Renal pelvis (tissue), 4 donors: Measurements from ENCODE around the gene NCKAP5L. TPM values are rescaled to one million over a fixed set of nuclear protein-coding genes. Genes with fewer than 3 reads are reported as not detected.
"Not testable (repeated sequence)": the region's sequence is repeated elsewhere in the genome, so short reads cannot be mapped to it uniquely, and the experiment has no call there.

Source experiments
- DNase-seq: peaks from one replicate; pipeline ENCODE4 v3.0.0-alpha.2; 2013
- polyA plus RNA-seq, 3 donors: library from polyadenylated mRNA; unstranded; fragments of 120-200 nt; gene quantifications; one replicate each; pipeline ENCODE4 v1.2.1, GENCODE V29; 2013; ENCODE audit not compliant: insufficient read length in 3 of 3

NCKAP5L gene
- polyA plus RNA-seq, 3 donors: 23.4 to 27.7 (median 23.5) TPM

- DNase-seq: no peak
Measured at GRCh38 chr12:49784756-49785409, 43.3 kb downstream of the NCKAP5L start.

DNA sequence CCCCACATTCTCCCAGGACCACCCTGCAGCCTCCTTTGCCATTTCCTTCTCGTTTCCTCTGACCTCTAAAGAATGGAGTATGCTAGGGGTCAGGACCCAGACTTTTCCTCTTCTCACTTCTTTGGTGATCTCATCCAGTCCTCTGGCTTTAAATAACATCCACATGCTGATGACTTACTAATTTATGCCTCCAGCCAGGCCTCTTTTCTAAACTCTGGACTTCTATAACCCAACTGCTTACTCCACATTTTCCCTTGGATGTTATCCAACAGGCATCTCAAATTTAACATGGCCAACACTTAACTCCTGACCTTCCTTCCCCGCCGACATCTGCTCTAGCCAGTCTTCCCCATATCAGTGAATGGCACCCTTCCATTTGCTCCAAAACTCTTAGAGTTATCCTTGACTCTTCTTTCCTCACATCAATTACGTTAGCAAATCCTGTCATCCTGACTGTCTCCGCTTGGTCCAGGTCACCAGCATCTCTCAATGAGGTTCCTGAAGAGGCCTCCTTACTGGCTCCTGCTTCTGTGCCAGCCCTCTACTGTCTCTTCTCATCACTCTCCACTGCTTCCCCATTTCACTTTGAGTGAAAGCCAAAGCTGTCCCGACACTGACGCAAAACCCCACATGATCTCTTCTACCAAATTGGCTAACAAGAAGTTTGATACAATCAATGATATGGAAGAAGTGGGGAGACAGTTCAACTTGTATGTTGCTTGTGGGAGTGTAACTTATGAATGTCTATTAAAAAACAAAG is 44.1 kb downstream of the NCKAP5L start:
- peak; percentile 69 for DNase-seq

DNA sequence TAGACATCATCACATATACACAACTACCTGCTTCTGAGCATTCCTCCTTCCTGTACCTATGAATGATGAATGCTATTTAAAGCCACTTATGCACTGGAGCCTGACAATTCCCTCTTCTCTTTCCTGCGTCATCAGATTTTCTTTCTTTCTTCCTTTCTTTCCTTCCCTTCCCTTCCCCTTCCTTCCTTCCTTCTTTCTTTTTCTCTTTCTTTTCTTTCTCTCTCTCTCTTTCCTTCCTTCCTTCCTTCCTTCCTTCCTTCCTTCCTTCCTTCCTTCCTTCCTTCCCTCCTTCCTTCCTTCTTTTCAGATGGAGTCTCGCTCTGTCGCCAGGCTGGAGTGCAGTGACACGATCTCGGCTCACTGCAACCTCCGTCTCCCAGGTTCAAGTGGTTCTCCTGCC is 47.3 kb downstream of the NCKAP5L start:
- not testable (repeated sequence) for DNase-seq

DNA sequence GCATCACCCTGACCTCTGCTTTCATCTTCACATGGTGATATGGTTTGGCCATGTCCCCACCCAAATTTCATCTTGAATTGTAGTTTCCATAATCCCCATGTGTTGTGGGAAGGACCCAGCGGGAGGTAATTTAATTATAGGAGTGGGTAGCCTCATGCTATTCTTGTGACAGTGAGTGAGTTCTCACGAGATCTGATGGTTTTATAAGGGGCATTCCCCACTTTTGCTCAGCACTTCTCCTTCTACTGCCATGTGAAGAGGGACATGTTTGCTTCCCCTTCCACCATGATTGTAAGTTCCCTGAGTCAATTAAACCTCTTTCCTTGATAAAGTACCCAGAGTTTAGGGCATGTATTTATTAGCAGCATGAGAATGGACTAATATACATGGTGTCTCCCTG is 48.6 kb downstream of the NCKAP5L start:
- DNase-seq: no peak

GRCh38 chr12:49777800-49778748 is 50.1 kb downstream of the NCKAP5L start:
- DNase-seq: peak; percentile 23

- no peak for DNase-seq
Measured at GRCh38 chr12:49777341-49777740, 50.9 kb downstream of the NCKAP5L start.

DNA sequence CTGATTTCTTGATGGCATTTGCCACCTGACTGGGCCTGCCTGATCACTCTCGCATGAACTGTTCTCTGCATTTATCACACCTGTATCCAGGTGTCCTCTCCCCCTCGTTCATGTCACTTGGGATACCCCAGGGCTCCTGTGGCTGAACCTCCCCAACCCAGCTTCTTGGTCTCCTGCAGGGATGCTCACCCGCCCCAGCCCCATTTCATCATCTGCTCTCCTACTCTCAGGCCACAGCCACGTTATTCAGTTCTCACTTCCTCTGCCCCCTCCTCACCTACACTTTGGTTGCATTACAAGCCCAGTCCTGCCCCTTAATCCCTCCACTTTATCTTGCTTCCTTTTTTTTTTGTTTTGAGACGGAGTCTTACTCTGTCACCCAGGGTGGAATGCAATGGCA is 51.4 kb downstream of the NCKAP5L start:
- no peak for DNase-seq

DNA sequence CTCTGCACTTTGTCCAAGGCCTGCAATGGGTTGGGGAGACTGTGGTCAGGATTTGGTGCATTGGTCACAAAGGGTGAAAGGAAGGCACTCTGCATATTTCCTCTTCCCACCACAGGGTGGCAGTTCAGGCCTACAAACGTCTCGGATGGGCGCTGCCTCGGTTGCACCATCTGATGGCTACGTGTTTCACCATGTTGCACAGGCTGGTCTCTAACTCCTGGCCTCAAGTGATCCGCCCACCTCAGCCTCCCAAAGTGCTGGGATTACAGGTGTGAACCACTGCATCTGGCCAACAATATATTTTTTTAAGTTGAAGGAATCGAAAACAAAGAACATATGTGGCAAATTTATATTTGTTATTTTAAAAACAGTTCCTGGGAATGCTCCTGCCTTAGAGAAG is 51.8 kb downstream of the NCKAP5L start:
- peak; percentile 48 for DNase-seq

DNA sequence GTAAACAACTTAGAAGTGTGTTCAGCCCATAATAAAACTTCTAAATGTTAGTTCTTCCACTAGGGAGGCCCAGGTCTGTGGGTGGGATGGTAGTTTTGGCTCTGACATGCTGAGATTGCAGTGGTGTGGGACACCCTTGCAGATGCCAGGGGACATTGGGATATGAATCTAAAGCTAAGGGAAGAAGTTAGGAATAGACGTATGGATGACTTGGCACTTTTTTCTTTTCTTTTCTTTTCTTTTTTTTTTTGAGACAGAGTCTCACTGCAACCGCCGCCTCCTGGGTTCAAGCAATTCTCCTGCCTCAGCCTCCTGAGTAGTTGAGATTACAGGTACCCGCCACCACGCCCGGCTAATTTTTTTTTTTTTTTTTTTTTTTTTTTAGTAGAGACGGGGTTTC is 55.1 kb downstream of the NCKAP5L start:
- not testable (repeated sequence) for DNase-seq

DNA sequence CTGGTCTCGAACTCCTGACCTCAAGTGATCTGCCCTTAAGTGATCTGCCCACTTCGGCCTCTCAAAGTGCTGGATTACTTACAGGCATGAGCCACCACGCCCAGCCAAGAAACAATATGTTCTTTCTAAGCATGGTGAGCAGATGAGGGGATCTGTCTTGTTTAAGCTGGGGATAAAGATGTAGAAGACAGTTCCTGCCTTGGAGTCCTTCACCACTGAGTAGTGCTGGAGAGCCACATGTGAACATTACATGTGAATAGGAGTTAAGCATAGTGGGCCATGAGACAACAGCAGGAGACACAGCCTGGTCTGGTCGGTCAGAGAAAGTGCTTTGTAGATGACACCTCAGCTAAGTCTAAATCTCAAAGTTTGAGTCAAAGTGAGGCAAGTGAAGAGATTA is 60.9 kb downstream of the NCKAP5L start:
- DNase-seq: no peak

DNA sequence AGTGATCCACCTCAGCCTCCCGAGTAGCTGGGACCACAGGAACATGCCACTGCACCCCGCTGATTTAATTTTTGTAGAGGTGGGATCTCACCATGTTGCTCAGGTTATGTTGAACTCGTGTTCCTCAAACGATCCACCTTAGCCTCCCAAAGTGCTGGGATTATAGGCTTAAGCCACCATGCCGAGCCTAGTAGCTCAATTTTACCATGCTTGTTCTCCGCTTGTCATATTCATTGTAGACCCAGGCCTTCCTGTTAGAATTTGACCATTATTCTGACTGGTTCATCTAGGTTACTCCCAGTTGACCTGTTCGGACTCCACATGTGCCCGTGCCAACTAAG is 62.1 kb downstream of the NCKAP5L start:
- DNase-seq: no peak

GRCh38 chr12:49764126-49764525 is 64.1 kb downstream of the NCKAP5L start:
- no peak for DNase-seq

DNA sequence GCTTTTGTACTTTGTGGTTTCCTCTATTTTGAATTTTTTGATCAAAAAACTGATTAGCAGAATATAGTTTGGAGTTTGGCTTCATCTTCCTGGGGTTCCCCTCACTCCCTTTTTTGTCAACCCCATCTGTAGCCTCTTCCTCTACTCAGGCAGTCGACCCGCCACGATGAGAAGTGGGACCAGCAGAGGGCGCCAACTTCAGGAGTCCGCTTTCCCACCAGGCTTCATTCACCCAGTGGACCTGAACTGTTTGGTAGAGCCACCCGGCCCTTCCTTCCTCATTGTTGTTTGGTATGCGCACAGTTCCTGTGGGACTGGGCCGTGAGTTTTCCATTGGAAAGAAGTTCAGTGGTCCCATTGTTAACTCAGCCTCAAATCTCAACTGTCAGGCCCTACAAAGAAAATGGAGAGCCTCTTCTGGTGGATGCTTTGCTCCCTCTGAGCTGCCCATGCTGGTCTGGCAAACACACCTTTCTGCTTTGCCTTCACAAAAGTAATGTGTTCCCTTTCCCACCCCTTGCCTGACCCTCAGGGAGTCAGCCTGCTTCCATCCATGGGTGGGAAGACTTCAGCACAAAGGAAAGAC is 65.1 kb downstream of the NCKAP5L start:
- DNase-seq: peak; percentile 31

DNA sequence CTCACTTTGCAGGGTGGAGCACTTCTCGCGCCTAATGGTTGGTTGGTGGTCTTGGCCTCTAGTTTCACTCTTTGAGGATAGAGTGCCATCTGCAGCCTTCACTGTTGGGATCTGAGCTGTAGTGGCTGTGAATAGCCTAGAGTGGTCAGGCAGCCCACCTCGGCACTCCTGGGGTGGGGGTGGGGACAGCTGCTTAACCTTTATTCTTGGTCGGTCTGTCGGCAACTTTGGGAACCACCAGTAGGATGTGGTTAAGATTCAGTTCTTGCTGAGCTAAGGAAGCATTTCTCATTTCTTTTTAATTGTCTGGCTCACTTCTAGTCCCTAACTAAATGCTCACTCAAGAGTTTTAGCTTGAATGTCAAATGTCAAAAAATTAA is 65.8 kb downstream of the NCKAP5L start:
- no peak for DNase-seq

GRCh38 chr12:49761677-49762467 is 66.3 kb downstream of the NCKAP5L start:
- DNase-seq: no peak

GRCh38 chr12:49750996-49751393 is 77.2 kb downstream of the NCKAP5L start:
- DNase-seq: no peak

DNA sequence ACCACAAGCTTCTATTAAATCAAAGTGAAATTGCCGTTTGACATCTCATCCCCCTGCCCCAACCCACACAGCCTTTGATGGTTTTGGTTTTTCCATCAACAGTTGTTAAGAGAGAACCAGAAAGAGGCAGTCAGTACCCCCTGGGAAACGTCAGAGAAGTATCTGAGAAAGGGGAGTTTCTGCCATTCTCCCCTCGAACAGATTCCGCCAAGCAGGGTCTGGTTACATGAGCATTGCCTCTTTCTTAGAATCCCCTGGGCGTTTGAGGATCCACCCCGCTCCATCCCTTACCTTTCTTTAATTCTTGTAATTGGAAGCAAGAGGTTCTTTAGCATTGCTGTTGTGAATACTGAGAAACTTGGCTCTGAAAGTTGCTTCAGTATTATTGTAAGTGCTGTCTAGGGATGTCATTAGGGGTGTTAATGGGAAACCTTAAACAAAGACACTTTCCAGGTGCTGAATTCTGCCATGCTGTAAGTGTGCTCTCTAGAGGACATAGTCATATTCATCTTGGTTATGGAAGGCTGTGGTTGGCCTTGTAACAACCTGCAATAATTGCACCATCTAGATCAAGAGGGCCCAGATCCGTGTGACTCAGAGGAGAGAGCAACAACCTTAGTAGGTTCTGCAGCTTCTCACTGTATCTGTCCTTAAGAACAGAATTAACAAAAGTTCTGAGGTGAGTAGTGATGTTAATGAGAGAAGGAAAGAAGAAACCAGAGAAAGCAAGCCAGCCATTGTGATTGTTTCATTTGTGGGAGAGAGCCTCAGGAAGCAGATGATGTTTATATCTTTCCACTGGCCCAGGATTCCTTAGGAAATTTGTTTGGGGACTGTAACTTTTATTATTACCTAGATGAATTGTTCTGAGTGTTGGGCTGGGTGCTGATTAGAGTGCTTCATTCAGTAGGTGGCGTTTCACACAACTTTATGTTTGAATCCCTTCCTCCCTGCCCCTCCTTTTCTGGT is 77.9 kb downstream of the NCKAP5L start:
- no peak for DNase-seq

GRCh38 chr12:49748800-49749199 is 79.4 kb downstream of the NCKAP5L start:
- no peak for DNase-seq

GRCh38 chr12:49748306-49748705 is 79.9 kb downstream of the NCKAP5L start:
- DNase-seq: no peak

DNA sequence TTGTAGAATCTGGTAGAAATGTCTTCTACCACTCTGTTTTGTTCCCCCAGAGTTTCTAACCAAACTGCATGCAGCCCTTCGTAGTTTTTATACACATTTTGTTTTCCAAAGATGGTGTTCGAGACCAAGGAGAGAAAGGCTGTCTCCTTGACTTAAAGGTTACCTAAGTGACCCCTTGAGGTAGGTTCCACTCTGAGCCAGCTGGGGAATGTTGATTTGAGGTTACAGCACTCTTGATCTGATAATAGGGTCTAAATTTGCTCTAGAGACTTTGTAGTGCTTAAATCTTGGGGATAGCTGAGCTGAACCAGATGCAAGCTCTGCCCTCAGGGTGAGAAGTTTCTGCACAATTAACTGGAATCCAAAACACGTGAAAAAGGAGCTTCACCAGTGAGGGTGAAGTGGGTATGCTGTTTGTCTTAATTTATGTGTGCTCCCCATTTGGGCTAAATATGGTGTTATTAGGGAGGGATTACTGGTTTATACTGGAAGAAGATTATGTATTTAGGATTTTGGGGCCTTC is 83.8 kb downstream of the NCKAP5L start:
- no peak for DNase-seq
